IPS-20b (cell line): ENCODE results near the gene RXRG.
"Not testable (repeated sequence)": the region's sequence is repeated elsewhere in the genome, so short reads cannot be mapped to it uniquely, and the experiment has no call there.

Experiments used
- H3K27ac ChIP-seq: one replicate; pipeline ENCODE4 v1.5.1; 2013; ENCODE audit warnings: low read length
- H3K27me3 ChIP-seq: 2 replicates; pipeline ENCODE4 v1.6.1; 2013; ENCODE audit warnings: mild to moderate bottlenecking, low read length, inconsistent platforms; ENCODE audit not compliant: insufficient read depth
- H3K36me3 ChIP-seq: 2 replicates; pipeline ENCODE4 v1.6.1; 2013; ENCODE audit warnings: low read depth, mild to moderate bottlenecking, inconsistent platforms, low read length, moderate library complexity; ENCODE audit not compliant: insufficient read depth
- H3K4me1 ChIP-seq: 2 replicates; pipeline ENCODE4 v1.6.1; 2013; ENCODE audit warnings: mild to moderate bottlenecking, control low read depth, inconsistent platforms, low read length, moderate library complexity; ENCODE audit not compliant: insufficient read depth
- H3K4me3 ChIP-seq: 2 replicates; pipeline ENCODE4 v1.5.1; 2013; ENCODE audit warnings: mild to moderate bottlenecking, low read length, inconsistent platforms
- H3K9ac ChIP-seq: 2 replicates; pipeline ENCODE4 v1.6.1; 2013; ENCODE audit warnings: low read depth, mild to moderate bottlenecking, inconsistent platforms, low read length, moderate library complexity
- H3K9me3 ChIP-seq: 2 replicates; pipeline ENCODE4 v1.6.1; 2013; ENCODE audit warnings: mild to moderate bottlenecking, low read depth, low read length, inconsistent platforms; ENCODE audit not compliant: insufficient read depth

Gene RXRG

DNA sequence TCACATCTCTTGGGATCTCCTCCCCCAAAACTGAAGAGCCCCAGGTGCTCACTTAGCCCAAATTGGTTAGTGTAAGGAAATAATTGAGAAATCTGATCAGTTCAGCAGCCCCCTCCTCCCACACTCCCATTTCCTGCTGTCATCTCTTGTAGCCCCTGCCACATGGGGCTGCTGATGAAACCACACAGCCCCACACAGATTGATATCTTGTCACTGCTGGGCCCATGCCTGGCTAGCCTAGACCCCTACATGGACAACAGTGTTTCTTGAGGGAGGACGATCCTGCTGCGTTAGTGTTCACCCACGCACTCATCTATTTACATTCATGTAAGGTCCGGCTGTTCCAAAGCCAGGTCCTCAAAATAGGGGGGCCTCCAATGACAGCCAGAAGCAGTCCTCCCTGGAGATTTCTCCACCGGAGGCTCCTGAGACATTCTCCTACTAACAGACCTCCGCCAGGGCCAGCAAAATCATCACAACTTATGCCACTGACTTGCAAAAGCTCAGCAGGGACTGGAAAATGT, 23.9 kb upstream of the RXRG start:
- H3K27me3 ChIP-seq, result no peaks in the 10 kb centered on the region

GRCh38 chr1:165468253-165468652, 23.3 kb upstream of the RXRG start:
- no peaks in the 10 kb centered on the region for H3K27me3 ChIP-seq
- H3K27ac ChIP-seq, result no peak overlapping the region
- no peak overlapping the region for H3K9ac ChIP-seq
- no peaks in the 10 kb centered on the region for H3K36me3 ChIP-seq
- 0 out of 2 replicates have a peak, but pooled peaks cover 4% of the 10 kb centered on the region for H3K4me1 ChIP-seq
- H3K9me3 ChIP-seq, result no peaks in the 10 kb centered on the region
- no peak overlapping the region for H3K4me3 ChIP-seq

More for the DNA sequence above, 23.9 kb upstream of the RXRG start:
- H3K36me3 ChIP-seq, result no peaks in the 10 kb centered on the region
- H3K4me1 ChIP-seq, result 0 out of 2 replicates have a peak, but pooled peaks cover 4% of the 10 kb centered on the region
- H3K9me3 ChIP-seq, result no peaks in the 10 kb centered on the region
- no peak overlapping the region for H3K9ac ChIP-seq
- H3K4me3 ChIP-seq, result no peak overlapping the region
- H3K27ac ChIP-seq, result no peak overlapping the region

DNA sequence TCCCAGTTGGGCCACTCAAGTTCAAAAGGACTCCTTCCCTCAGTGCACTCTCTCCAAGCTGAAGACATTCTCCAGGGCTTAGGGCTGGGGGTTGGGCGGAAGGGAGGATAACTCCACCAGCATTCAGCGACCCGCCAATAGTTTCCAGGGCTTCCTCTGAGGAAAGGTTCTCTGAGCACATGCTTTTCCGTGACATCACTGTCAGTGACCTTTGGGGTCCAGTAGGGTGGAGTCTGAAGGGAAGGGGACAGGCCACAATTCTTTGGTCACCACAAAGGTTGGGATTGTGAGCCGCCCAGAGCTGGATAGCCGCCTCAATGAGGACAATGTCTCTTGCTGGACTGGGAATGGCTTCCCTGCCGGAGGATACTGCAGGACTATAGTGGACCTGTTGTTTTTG, 22.8 kb upstream of the RXRG start:
- H3K9ac ChIP-seq, result no peak overlapping the region
- 0 out of 2 replicates have a peak, but pooled peaks cover 4% of the 10 kb centered on the region for H3K4me1 ChIP-seq
- H3K36me3 ChIP-seq, result no peaks in the 10 kb centered on the region
- no peaks in the 10 kb centered on the region for H3K27me3 ChIP-seq
- H3K4me3 ChIP-seq, result no peak overlapping the region
- H3K27ac ChIP-seq, result no peak overlapping the region
- no peaks in the 10 kb centered on the region for H3K9me3 ChIP-seq

DNA sequence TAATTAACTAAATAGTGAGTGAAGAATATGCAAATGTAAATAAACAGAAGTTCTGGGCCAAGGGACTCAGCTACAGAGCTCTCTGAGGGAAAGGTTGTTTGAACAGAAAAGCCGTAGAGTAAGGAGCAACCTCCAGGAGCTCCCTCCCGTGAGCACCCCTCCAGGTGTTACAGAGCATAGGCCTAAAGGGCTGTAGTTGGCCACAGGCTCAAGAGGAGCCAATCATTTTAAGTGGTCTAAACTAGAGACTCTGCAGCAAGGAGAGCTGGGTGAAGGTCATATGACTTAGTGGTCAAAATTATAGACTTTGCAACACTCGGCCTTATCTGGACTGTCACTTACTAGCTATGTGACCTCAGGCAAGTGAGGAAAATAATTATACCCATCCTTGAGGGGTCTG, 19.1 kb upstream of the RXRG start:
- H3K9me3 ChIP-seq, result no peaks in the 10 kb centered on the region
- no peak overlapping the region for H3K9ac ChIP-seq
- H3K4me3 ChIP-seq, result no peak overlapping the region
- H3K4me1 ChIP-seq, result 0 out of 2 replicates have a peak, but pooled peaks cover 4% of the 10 kb centered on the region
- H3K27me3 ChIP-seq, result no peaks in the 10 kb centered on the region
- no peaks in the 10 kb centered on the region for H3K36me3 ChIP-seq
- no peak overlapping the region for H3K27ac ChIP-seq

- H3K4me3 ChIP-seq, H3K36me3 ChIP-seq, H3K27ac ChIP-seq, H3K27me3 ChIP-seq, H3K9ac ChIP-seq, H3K4me1 ChIP-seq, H3K9me3 ChIP-seq: not testable (repeated sequence)
These were observed 14.8 kb upstream of the RXRG start for GRCh38 chr1:165459683-165460082.

DNA sequence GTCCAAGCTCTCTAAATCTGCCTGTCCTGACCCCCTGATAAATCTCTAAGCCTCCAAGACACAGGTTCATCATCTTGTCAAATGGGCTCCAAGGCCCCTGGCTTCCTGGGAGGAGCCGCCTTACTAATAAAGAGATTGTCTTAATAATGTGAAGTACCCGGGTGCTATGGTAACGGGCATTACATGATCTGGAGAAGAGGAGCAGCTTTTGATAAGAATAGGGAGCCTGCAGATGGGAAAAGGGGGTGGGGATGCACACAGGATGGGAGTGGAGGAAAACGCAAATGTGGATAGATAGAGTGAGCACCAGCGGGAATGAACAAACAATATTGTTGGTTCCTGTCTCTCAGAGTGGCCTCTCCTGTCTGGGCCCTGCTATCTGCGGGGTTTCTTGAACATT, 11.9 kb upstream of the RXRG start:
- Histone ChIP-seq H3K9ac (no peak overlapping the region), H3K9me3 (no peaks in the 10 kb centered on the region), H3K4me3 (no peak overlapping the region), H3K4me1 (no peaks in the 10 kb centered on the region), H3K27ac (no peak overlapping the region), H3K36me3 (no peaks in the 10 kb centered on the region), H3K27me3 (peaks cover 2% of the 10 kb centered on the region; the same call in 1 of the 2 replicates)

- Histone ChIP-seq H3K9me3 (no peaks in the 10 kb centered on the region), H3K27ac (no peak overlapping the region), H3K4me3 (no peak overlapping the region), H3K4me1 (no peaks in the 10 kb centered on the region), H3K9ac (no peak overlapping the region), H3K27me3 (peaks cover 10% of the 10 kb centered on the region; the same call in 1 of the 2 replicates), H3K36me3 (no peaks in the 10 kb centered on the region)
These were observed 11.2 kb upstream of the RXRG start for GRCh38 chr1:165456114-165456513.

- no peaks in the 10 kb centered on the region for H3K36me3 ChIP-seq
- no peak overlapping the region for H3K27ac ChIP-seq
- no peak overlapping the region for H3K4me3 ChIP-seq
- no peaks in the 10 kb centered on the region for H3K4me1 ChIP-seq
- H3K9ac ChIP-seq, result no peak overlapping the region
- peaks cover 11% of the 10 kb centered on the region; the same call in 1 of the 2 replicates for H3K27me3 ChIP-seq
- no peaks in the 10 kb centered on the region for H3K9me3 ChIP-seq
These were observed 10.2 kb upstream of the RXRG start for GRCh38 chr1:165455111-165455510.

GRCh38 chr1:165454091-165454610, 9.2 kb upstream of the RXRG start:
- Histone ChIP-seq H3K9me3 (no peaks in the 10 kb centered on the region), H3K27ac (no peak overlapping the region)

GRCh38 chr1:165452336-165453130, 7.6 kb upstream of the RXRG start:
- no peaks in the 10 kb centered on the region for H3K9me3 ChIP-seq
- H3K4me3 ChIP-seq, result no peak overlapping the region
- H3K36me3 ChIP-seq, result no peaks in the 10 kb centered on the region
- no peaks in the 10 kb centered on the region for H3K4me1 ChIP-seq
- no peak overlapping the region for H3K27ac ChIP-seq
- H3K27me3 ChIP-seq, result peaks cover 25% of the 10 kb centered on the region
- no peak overlapping the region for H3K9ac ChIP-seq

More at GRCh38 chr1:165454091-165454610, 9.2 kb upstream of the RXRG start:
- Histone ChIP-seq H3K4me1 (no peaks in the 10 kb centered on the region), H3K4me3 (no peak overlapping the region), H3K27me3 (peaks cover 11% of the 10 kb centered on the region; the same call in 1 of the 2 replicates), H3K9ac (no peak overlapping the region), H3K36me3 (no peaks in the 10 kb centered on the region)

DNA sequence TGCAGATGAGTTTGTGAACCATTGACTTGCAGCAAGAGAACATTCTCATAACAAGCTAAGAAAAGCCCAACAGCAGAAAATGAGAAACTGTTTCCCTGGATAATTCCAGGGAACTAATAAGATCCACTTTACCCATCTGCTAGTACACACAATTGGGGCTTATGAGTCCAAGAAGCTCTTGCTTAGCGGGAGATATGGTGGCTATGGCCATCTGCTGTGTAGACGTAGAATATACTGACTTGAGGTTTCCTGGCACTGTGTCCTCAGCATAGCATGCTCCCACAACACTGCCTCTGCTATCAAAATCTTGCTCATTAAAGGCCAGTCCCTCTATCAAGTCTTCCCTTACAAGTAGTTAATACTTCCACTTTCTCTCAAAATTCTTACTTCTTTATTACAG, 6.8 kb upstream of the RXRG start:
- Histone ChIP-seq H3K27ac (no peak overlapping the region), H3K4me1 (no peaks in the 10 kb centered on the region), H3K9me3 (no peaks in the 10 kb centered on the region), H3K9ac (no peak overlapping the region), H3K27me3 (peaks cover 34% of the 10 kb centered on the region), H3K4me3 (no peak overlapping the region), H3K36me3 (no peaks in the 10 kb centered on the region)

GRCh38 chr1:165449131-165449530, 4.2 kb upstream of the RXRG start:
- Histone ChIP-seq H3K9me3 (no peaks in the 10 kb centered on the region), H3K9ac (no peak overlapping the region), H3K27me3 (peaks cover 59% of the 10 kb centered on the region), H3K27ac (no peak overlapping the region), H3K4me3 (no peak overlapping the region), H3K36me3 (no peaks in the 10 kb centered on the region), H3K4me1 (peaks cover 7% of the 10 kb centered on the region)
